Stimulated activated memory B cell treated with anti-CD40 and anti-IgM and Interleukin-4, amounts not matched to agents 10 μg/mL and 1 μg/mL and 100 μg/mL, for 72 hours (primary cell): ENCODE measurements around the gene RTN1.

Experiments used
- ATAC-seq: fragments of 150-1000 bp; cut with Tn5 transposase; 2 replicates; pipeline ENCODE4 v1.10.0; 2021
- H3K27ac Mint-ChIP-seq: one replicate; pipeline ENCODE4 v1.8.0; 2022; ENCODE audit warnings: mild to moderate bottlenecking, mixed read lengths
- H3K27me3 Mint-ChIP-seq: one replicate; pipeline ENCODE4 v1.8.0; 2022; ENCODE audit warnings: mixed read lengths
- H3K36me3 Mint-ChIP-seq: one replicate; pipeline ENCODE4 v1.8.0; 2022; ENCODE audit warnings: mixed read lengths
- H3K4me1 Mint-ChIP-seq: one replicate; pipeline ENCODE4 v1.8.0; 2022; ENCODE audit warnings: mixed read lengths
- H3K4me3 Mint-ChIP-seq: one replicate; pipeline ENCODE4 v1.8.0; 2022; ENCODE audit warnings: mild to moderate bottlenecking, moderate library complexity, mixed read lengths
- H3K9me3 Mint-ChIP-seq: one replicate; pipeline ENCODE4 v1.8.0; 2022; ENCODE audit warnings: mixed read lengths

The RTN1 gene

GRCh38 chr14:59565087-59565486 is 305.5 kb downstream of the RTN1 start:
- Mint-ChIP-seq H3K36me3 (no peaks in the 10 kb centered on the region), H3K27me3 (peaks cover 36% of the 10 kb centered on the region), H3K4me3 (no peak overlapping the region), H3K27ac (no peak overlapping the region), H3K9me3 (no peaks in the 10 kb centered on the region), H3K4me1 (no peaks in the 10 kb centered on the region)
- ATAC-seq: no peak

- H3K27ac Mint-ChIP-seq: no peak overlapping the region
- no peak overlapping the region for H3K4me3 Mint-ChIP-seq
- no peaks in the 10 kb centered on the region for H3K36me3 Mint-ChIP-seq
- H3K4me1 Mint-ChIP-seq: no peaks in the 10 kb centered on the region
- peaks cover 36% of the 10 kb centered on the region for H3K27me3 Mint-ChIP-seq
- no peak for ATAC-seq
- no peaks in the 10 kb centered on the region for H3K9me3 Mint-ChIP-seq
Observed at GRCh38 chr14:59564366-59564765, 306.2 kb downstream of the RTN1 start.

DNA sequence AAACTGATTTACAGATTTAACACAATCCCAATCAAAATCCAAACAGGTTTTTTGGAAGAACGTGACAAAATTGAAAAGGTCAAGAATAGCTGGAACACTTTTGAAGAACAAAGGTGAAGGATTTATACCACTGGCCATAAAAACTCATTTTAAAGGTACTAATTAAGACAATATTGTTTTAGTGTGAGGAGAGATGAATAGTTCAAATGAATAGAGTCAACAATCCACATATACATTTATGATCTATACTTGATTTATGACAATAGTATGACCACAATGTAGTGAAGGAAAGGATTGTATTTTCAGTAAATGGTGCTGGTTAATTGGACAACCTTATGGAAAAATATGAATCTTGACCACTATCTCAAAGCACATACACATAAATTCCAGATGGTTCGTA is 323.3 kb downstream of the RTN1 start:
- H3K27ac Mint-ChIP-seq: no peak overlapping the region
- no peak overlapping the region for H3K4me3 Mint-ChIP-seq
- H3K4me1 Mint-ChIP-seq: no peaks in the 10 kb centered on the region
- H3K27me3 Mint-ChIP-seq: peaks cover 38% of the 10 kb centered on the region
- H3K36me3 Mint-ChIP-seq: no peaks in the 10 kb centered on the region
- no peak for ATAC-seq
- no peaks in the 10 kb centered on the region for H3K9me3 Mint-ChIP-seq
